ENCODE results near the gene GPR132.

The GPR132 gene

DNA sequence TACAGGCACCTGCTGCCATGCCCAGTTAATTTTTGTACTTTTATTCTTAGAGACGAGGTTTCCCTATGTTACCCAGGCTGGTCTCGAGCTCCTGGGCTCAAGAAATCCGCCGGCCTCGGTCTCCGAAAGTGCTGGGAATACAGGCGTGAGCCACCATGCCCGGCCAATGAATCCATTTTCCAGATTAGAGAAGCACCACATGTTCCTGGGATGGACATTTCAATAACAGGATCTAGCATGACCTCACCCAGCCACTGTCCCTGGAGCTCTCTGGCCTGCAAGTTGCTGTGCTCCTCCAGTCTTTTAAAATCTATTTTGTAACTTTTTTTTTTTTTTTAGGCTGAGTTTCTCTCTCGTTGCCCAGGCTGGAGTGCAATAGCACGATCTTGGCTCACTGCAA, 2.2 kb downstream of the GPR132 start:
- TF ChIP-seq CREB1 (IDR thresholded peaks at IDR 0.05; ENCODE audit: low read depth) (no peak), FOXM1 (IDR thresholded peaks at IDR 0.05; ENCODE audit: borderline replicate concordance, low read depth) (no peak), EGR1 (IDR thresholded peaks at IDR 0.05) (no peak), TCF12 (IDR thresholded peaks at IDR 0.05; ENCODE audit: low read depth) (no peak), YY1 (IDR thresholded peaks at IDR 0.05; ENCODE audit: low read depth) (no peak), RAD21 (IDR thresholded peaks at IDR 0.05; ENCODE audit: low read depth) (no peak), TEAD4 (IDR thresholded peaks at IDR 0.05) (no peak), REST (IDR thresholded peaks at IDR 0.05; ENCODE audit: low read depth) (no peak), MAX (IDR thresholded peaks at IDR 0.05) (no peak), CEBPB (IDR thresholded peaks at IDR 0.05) (no peak), ZBTB7A (IDR thresholded peaks at IDR 0.05; ENCODE audit: low read depth) (no peak), USF1 (IDR thresholded peaks at IDR 0.05) (no peak), TAF1 (IDR thresholded peaks at IDR 0.05; ENCODE audit: low read depth) (no peak)

GRCh38 chr14:105062048-105062433, 3.2 kb downstream of the GPR132 start:
- TF ChIP-seq TAF1 (IDR thresholded peaks at IDR 0.05; ENCODE audit: low read depth) = no peak
- TF ChIP-seq NFIC (IDR thresholded peaks at IDR 0.05) = no peak
- TF ChIP-seq ZBTB7A (IDR thresholded peaks at IDR 0.05; ENCODE audit: low read depth) = no peak
- TF ChIP-seq RAD21 (IDR thresholded peaks at IDR 0.05; ENCODE audit: low read depth) = no peak
- TF ChIP-seq CEBPB (IDR thresholded peaks at IDR 0.05) = no peak
- TF ChIP-seq REST (IDR thresholded peaks at IDR 0.05; ENCODE audit: low read depth) = no peak
- no peak for TF ChIP-seq CREB1 (IDR thresholded peaks at IDR 0.05; ENCODE audit: low read depth)
- TF ChIP-seq EGR1 (IDR thresholded peaks at IDR 0.05) = no peak
- no peak for TF ChIP-seq FOXM1 (IDR thresholded peaks at IDR 0.05; ENCODE audit: borderline replicate concordance, low read depth)
- TF ChIP-seq USF1 (IDR thresholded peaks at IDR 0.05) = no peak
- no peak for TF ChIP-seq YY1 (IDR thresholded peaks at IDR 0.05; ENCODE audit: low read depth)

DNA sequence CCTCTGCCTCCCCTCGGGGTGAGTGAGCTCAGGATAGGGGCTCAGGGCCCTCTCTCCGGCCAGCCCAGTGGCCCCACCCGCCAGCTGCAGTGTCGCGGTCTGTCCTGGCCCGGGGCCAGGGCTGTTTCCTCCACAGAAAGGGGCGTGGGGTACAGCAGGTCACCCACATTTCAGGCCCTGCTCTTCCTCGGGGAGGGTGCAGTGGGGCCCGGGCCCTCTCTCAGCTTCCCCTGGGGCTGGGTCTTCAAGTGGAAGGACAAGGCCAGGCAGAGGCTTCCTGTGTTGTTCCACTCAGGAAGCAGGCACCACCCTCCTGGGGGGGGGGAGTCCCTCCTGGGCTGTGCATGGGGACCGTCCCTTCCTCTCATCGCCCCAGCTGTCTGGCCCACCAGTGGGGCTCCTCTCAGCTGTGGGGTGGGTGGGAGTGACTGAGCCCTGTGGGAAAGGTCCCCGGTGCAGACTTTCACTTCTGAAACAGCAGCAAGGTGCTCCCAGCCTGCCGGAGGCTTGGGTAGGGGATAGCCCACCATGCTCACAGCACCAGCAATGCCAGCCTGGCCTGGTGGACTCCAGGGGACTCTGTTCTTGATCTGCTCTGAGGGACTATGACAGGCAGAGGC, 3.7 kb downstream of the GPR132 start:
- no peak for TF ChIP-seq FOXM1 (IDR thresholded peaks at IDR 0.05; ENCODE audit: borderline replicate concordance, low read depth)
- TF ChIP-seq TCF12 (IDR thresholded peaks at IDR 0.05; ENCODE audit: low read depth) = no peak
- TF ChIP-seq YY1 (IDR thresholded peaks at IDR 0.05; ENCODE audit: low read depth) = no peak
- TF ChIP-seq RAD21 (IDR thresholded peaks at IDR 0.05; ENCODE audit: low read depth) = no peak
- no peak for TF ChIP-seq REST (IDR thresholded peaks at IDR 0.05; ENCODE audit: low read depth)
- no peak for TF ChIP-seq EGR1 (IDR thresholded peaks at IDR 0.05)
- TF ChIP-seq TAF1 (IDR thresholded peaks at IDR 0.05; ENCODE audit: low read depth) = no peak
- TF ChIP-seq MAX (IDR thresholded peaks at IDR 0.05) = no peak
- TF ChIP-seq EP300 (IDR thresholded peaks at IDR 0.05; ENCODE audit: borderline replicate concordance) = no peak
- no peak for TF ChIP-seq USF1 (IDR thresholded peaks at IDR 0.05)
- TF ChIP-seq NFIC (IDR thresholded peaks at IDR 0.05) = no peak
- TF ChIP-seq CREB1 (IDR thresholded peaks at IDR 0.05; ENCODE audit: low read depth) = no peak
- TF ChIP-seq CEBPB (IDR thresholded peaks at IDR 0.05) = no peak
- no peak for TF ChIP-seq ZBTB7A (IDR thresholded peaks at IDR 0.05; ENCODE audit: low read depth)
- no peak for TF ChIP-seq TEAD4 (IDR thresholded peaks at IDR 0.05)
